Skin of body (tissue), 2 donors: Measurements from ENCODE around the gene ZNF77. TPM values are rescaled to one million over a fixed set of nuclear protein-coding genes. Genes with fewer than 3 reads are reported as not detected.
"Not testable (repeated sequence)": the region's sequence is repeated elsewhere in the genome, so short reads cannot be mapped to it uniquely, and the experiment has no call there.

ENCODE experiments used
- DNase-seq: peaks from one replicate; lab custom pipeline; 2025; lab: John Stamatoyannopoulos, UW
- total RNA-seq: library from RNA; depleted of rRNA; stranded (reverse); fragments of >200 nt; gene quantifications from one replicate; pipeline ENCODE4 v1.2.3, GENCODE V29; 2014

ZNF77 gene
- 5.0 TPM for total RNA-seq

- DNase-seq, result peak; percentile 99
These were observed at the start of gene ZNF77 for GRCh38 chr19:2944775-2945574. ZNF77 (minus strand) TSS chr19:2944971; CDS start chr19:2944840, 131 bp downstream.

GRCh38 chr19:2993579-2993978, 48.8 kb upstream of the ZNF77 start:
- no peak for DNase-seq

GRCh38 chr19:2992958-2993357, 48.2 kb upstream of the ZNF77 start:
- DNase-seq, result no peak

- DNase-seq, result not testable (repeated sequence)
These were observed 47.6 kb upstream of the ZNF77 start for GRCh38 chr19:2992333-2992732.

GRCh38 chr19:2989236-2989946, 44.6 kb upstream of the ZNF77 start:
- no peak for DNase-seq

- DNase-seq, result no peak
These were observed 43.8 kb upstream of the ZNF77 start for GRCh38 chr19:2988568-2988967.

- DNase-seq, result no peak
These were observed 43.0 kb upstream of the ZNF77 start for GRCh38 chr19:2987797-2988196.

- DNase-seq, result no peak
These were observed 42.3 kb upstream of the ZNF77 start for GRCh38 chr19:2986951-2987524.

- DNase-seq, result no peak
These were observed 39.4 kb upstream of the ZNF77 start for GRCh38 chr19:2984215-2984528.

GRCh38 chr19:2983351-2984214, 38.8 kb upstream of the ZNF77 start:
- DNase-seq, result peak; percentile 47

GRCh38 chr19:2982983-2983350, 38.2 kb upstream of the ZNF77 start:
- DNase-seq, result peak; percentile 90

GRCh38 chr19:2982561-2982960, 37.8 kb upstream of the ZNF77 start:
- DNase-seq, result no peak

GRCh38 chr19:2981898-2982297, 37.1 kb upstream of the ZNF77 start:
- no peak for DNase-seq

GRCh38 chr19:2978772-2979171, 34.0 kb upstream of the ZNF77 start:
- DNase-seq, result no peak

- DNase-seq, result no peak
These were observed 33.5 kb upstream of the ZNF77 start for GRCh38 chr19:2978166-2978767.

- DNase-seq, result no peak
These were observed 33.0 kb upstream of the ZNF77 start for GRCh38 chr19:2977746-2978138.

- peak; percentile 86 for DNase-seq
These were observed 32.4 kb upstream of the ZNF77 start, which contains the start of gene TLE6 for GRCh38 chr19:2977001-2977745. TLE6 (plus strand) TSS chr19:2977564; CDS start chr19:2978234, 670 bp downstream.

GRCh38 chr19:2976609-2977000, 31.8 kb upstream of the ZNF77 start:
- no peak for DNase-seq

GRCh38 chr19:2974342-2975041, 29.7 kb upstream of the ZNF77 start:
- no peak for DNase-seq

- peak; percentile 35 for DNase-seq
These were observed 28.5 kb upstream of the ZNF77 start for GRCh38 chr19:2973229-2973628.
